Measurements from ENCODE around the gene PRDM8. TPM values are rescaled to one million over a fixed set of nuclear protein-coding genes. Genes with fewer than 3 reads are reported as not detected.

The PRDM8 gene
- total RNA-seq, 2 experiments from 2014 or later: not detected

DNA sequence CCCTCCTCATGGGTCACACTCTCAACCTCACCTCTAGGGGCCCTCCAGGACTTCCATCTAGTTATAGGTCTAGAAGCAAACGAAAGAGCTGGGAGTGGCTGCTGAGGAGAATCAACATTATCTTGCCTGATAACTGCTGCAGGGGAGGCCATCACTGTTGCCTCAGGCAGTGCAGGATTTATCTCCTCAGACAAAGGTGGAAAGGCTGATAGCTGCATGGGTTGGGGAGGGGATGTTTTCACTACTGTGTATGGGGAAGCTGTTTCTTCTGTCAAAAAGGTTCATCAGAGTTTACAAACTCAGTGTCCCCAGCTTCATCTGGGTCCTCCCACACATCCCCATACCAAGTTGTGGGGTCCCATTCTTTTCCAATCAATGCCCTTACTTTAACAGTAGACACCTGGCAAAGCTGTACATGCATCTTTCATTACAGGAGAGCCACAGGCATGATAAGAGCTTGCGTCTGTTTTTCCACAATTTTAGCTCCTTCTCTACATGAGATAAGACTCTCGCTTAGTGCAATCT, 17.6 kb upstream of the PRDM8 start:
- Histone ChIP-seq H3K9me3 (ENCODE audit: low read length) (no peaks in the 10 kb centered on the region), H3K4me2 (ENCODE audit: low read length) (no peak overlapping the region), H3K9me2 (ENCODE audit: insufficient read depth, low read length) (no peaks in the 10 kb centered on the region), H3K27ac (ENCODE audit: low read depth, low read length, poor library complexity, severe bottlenecking) (no peak overlapping the region), H2AFZ (ENCODE audit: low read length) (no peak overlapping the region), H3K36me3 (ENCODE audit: insufficient read depth, low read length) (no peaks in the 10 kb centered on the region), H3K4me1 (ENCODE audit: insufficient read depth, low read length, poor library complexity, severe bottlenecking) (peaks cover 4% of the 10 kb centered on the region), H3K4me3 (ENCODE audit: low read depth, low read length, poor library complexity, severe bottlenecking) (no peak overlapping the region), H3K79me2 (ENCODE audit: insufficient read depth, low read depth, low read length) (no peaks in the 10 kb centered on the region), H4K20me1 (ENCODE audit: insufficient read depth, low read length) (no peaks in the 10 kb centered on the region)
- CTCF ChIA-PET (ENCODE audit: unreplicated experiment): no interaction called here
- no peak for DNase-seq (ENCODE audit: low spot score)
- BruUV-seq (replicated peaks): no TSS peak
- intact Hi-C loops (cut with micrococcal nuclease; ENCODE audit: unreplicated experiment): no loop called here
- TF ChIP-seq, protein P1, sequence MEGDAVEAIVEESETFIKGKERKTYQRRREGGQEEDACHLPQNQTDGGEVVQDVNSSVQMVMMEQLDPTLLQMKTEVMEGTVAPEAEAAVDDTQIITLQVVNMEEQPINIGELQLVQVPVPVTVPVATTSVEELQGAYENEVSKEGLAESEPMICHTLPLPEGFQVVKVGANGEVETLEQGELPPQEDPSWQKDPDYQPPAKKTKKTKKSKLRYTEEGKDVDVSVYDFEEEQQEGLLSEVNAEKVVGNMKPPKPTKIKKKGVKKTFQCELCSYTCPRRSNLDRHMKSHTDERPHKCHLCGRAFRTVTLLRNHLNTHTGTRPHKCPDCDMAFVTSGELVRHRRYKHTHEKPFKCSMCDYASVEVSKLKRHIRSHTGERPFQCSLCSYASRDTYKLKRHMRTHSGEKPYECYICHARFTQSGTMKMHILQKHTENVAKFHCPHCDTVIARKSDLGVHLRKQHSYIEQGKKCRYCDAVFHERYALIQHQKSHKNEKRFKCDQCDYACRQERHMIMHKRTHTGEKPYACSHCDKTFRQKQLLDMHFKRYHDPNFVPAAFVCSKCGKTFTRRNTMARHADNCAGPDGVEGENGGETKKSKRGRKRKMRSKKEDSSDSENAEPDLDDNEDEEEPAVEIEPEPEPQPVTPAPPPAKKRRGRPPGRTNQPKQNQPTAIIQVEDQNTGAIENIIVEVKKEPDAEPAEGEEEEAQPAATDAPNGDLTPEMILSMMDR (conservative IDR thresholded peaks at IDR 0.05; ENCODE audit: low read length): no peak
- no peak for TF ChIP-seq EZH2phosphoT487 (IDR thresholded peaks at IDR 0.05; ENCODE audit: borderline replicate concordance, low read depth, low read length)
- POLR2A ChIA-PET: interaction anchor here (0.5 kb wide), 1 partner anchor 1949 kb away, joined by 3 read pairs; no protein-coding TSS in a partner anchor

DNA sequence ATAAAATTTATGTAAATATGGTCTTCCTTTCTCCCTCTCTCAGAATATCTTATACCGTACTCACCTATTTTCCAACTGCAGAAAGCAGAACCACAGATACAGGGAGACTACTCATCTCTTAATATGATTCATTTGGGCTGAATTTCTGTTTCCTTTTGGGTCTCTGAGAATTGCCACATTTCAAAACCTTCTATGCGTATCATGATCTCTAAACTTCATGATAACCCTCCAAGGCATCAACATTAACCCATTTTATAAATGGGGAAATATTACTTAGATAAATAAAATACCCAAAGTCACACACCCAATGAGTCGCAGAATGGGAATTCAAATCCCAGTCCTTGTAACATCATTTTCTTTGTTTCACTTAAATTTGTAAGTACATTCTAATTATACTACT, 16.6 kb upstream of the PRDM8 start:
- H4K20me1 ChIP-seq (ENCODE audit: insufficient read depth, low read length): no peaks in the 10 kb centered on the region
- H3K9me2 ChIP-seq (ENCODE audit: insufficient read depth, low read length): no peaks in the 10 kb centered on the region
- H3K4me3 ChIP-seq (ENCODE audit: low read depth, low read length, poor library complexity, severe bottlenecking): no peak overlapping the region
- H2AFZ ChIP-seq (ENCODE audit: low read length): no peak overlapping the region
- peaks cover 10% of the 10 kb centered on the region for H3K4me1 ChIP-seq (ENCODE audit: insufficient read depth, low read length, poor library complexity, severe bottlenecking)
- no peak overlapping the region for H3K4me2 ChIP-seq (ENCODE audit: low read length)
- no peaks in the 10 kb centered on the region for H3K79me2 ChIP-seq (ENCODE audit: insufficient read depth, low read depth, low read length)
- BruUV-seq (replicated peaks): no TSS peak
- intact Hi-C loops (cut with micrococcal nuclease; ENCODE audit: unreplicated experiment): no loop called here
- no peak for DNase-seq (ENCODE audit: low spot score)
- no peaks in the 10 kb centered on the region for H3K36me3 ChIP-seq (ENCODE audit: insufficient read depth, low read length)
- ChIA-PET CTCF (ENCODE audit: unreplicated experiment) (no interaction called here), POLR2A (interaction anchor here (0.6 to 1.1 kb wide), 3 partner anchors 9 to 31 kb away, joined by 3 to 4 read pairs (median 3); no protein-coding TSS in a partner anchor)
- no peaks in the 10 kb centered on the region for H3K9me3 ChIP-seq (ENCODE audit: low read length)
- no peak overlapping the region for H3K27ac ChIP-seq (ENCODE audit: low read depth, low read length, poor library complexity, severe bottlenecking)
- TF ChIP-seq, protein P1 (conservative IDR thresholded peaks at IDR 0.05; ENCODE audit: low read length): no peak
- no peak for TF ChIP-seq EZH2phosphoT487 (IDR thresholded peaks at IDR 0.05; ENCODE audit: borderline replicate concordance, low read depth, low read length)

DNA sequence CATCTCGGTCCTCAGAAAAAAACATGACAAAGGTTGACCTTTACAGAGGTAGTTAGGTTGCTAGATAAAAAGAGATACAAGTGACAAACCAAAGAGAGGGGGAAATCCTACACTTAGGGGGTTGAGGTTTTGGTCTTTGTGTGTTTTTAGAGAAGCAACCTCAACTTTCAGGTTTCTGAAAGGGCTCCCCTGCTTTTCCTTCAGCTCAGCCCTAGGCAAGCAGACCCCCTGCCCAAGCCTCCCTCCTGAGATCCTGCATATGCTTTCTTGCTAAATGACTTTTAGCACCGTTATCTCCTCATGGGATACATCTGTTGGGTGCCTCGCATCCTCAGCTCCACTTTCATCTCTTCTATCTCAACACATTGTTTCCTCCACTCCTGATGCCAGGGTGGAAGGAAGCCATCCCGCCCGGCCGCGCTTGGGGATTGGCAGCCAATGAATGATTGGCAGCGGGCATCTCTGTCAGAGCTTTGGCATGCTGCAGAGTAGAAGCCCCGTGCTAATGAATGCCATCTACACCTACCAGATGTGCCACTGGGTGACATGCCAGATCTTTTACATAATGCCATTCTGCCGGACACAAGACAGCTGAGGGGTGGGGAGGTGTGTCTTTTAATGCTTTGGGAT, 15.0 kb upstream of the PRDM8 start:
- Histone ChIP-seq H2AFZ (ENCODE audit: low read length) (no peak overlapping the region), H3K9me3 (ENCODE audit: low read length) (no peaks in the 10 kb centered on the region), H3K79me2 (ENCODE audit: insufficient read depth, low read depth, low read length) (no peaks in the 10 kb centered on the region), H3K4me1 (ENCODE audit: insufficient read depth, low read length, poor library complexity, severe bottlenecking) (peaks cover 10% of the 10 kb centered on the region), H3K9me2 (ENCODE audit: insufficient read depth, low read length) (no peaks in the 10 kb centered on the region), H3K36me3 (ENCODE audit: insufficient read depth, low read length) (no peaks in the 10 kb centered on the region), H3K4me3 (ENCODE audit: low read depth, low read length, poor library complexity, severe bottlenecking) (no peak overlapping the region), H4K20me1 (ENCODE audit: insufficient read depth, low read length) (no peaks in the 10 kb centered on the region), H3K4me2 (ENCODE audit: low read length) (no peak overlapping the region), H3K27ac (ENCODE audit: low read depth, low read length, poor library complexity, severe bottlenecking) (no peak overlapping the region)
- intact Hi-C loops (cut with micrococcal nuclease; ENCODE audit: unreplicated experiment): no loop called here
- no peak for DNase-seq (ENCODE audit: low spot score)
- CTCF ChIA-PET (ENCODE audit: unreplicated experiment): no interaction called here
- TF ChIP-seq EZH2phosphoT487 (IDR thresholded peaks at IDR 0.05; ENCODE audit: borderline replicate concordance, low read depth, low read length): no peak
- TF ChIP-seq, protein P1 (conservative IDR thresholded peaks at IDR 0.05; ENCODE audit: low read length): no peak
- BruUV-seq (replicated peaks): no TSS peak
- POLR2A ChIA-PET: interaction anchor here (0.6 kb wide), 1 partner anchor 14 kb away, joined by 3 read pairs; no protein-coding TSS in a partner anchor
